T47D (cell line): Measurements from ENCODE around the gene NTM.
"Not testable (repeated sequence)": the region's sequence is repeated elsewhere in the genome, so short reads cannot be mapped to it uniquely, and the experiment has no call there.

Source experiments
- DNase-seq, 2 experiments: peaks; one replicate each; pipeline versions ENCODE4 v3.0.0 to v3.0.0-alpha.2; 2011 to 2012; ENCODE audit warnings: low read depth in 1 of 2, low spot score in 1 of 2
- JUND ChIP-seq: IDR thresholded peaks from 2 replicates; pipeline ENCODE4 v1.6.1; 2012; ENCODE audit warnings: low read depth
- in situ Hi-C: cut with HindIII; loops from 2 replicates; pipeline ENCODE4 v1.10.0; 2016; ENCODE audit warnings: low sequenced_read_pairs, low pct_unique_long_range_greater_than_20kb

Gene NTM

DNA sequence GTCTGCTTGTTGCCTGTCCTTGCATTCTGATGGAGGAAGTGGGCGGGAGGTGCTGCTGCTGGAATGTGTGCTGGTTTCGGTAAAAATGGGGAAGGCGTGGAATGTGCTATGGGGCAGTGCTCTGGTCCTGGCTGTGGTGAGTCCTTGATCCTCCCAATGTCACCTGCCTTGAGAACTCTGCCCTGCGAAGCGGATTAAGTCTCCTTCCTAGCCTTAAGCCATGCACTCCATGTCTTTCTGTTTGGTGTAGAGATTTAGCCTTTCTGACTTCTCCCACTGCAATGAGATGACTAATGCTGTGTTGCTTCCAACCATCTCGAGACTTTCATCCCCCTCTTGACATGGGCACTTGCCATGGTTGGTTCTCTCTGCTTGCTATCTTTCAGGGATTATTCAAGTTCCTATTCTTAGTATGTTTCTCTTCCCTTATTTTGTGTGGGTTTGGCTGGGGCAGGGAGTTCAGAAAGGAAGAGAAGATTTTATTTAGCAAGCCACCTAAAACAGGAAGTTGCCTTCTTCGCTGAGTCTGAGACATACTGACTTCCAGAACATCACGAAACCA is 687.9 kb downstream of the NTM start:
- in situ Hi-C loops, result no loop called here
- no peak for DNase-seq
- TF ChIP-seq JUND, result no peak

DNA sequence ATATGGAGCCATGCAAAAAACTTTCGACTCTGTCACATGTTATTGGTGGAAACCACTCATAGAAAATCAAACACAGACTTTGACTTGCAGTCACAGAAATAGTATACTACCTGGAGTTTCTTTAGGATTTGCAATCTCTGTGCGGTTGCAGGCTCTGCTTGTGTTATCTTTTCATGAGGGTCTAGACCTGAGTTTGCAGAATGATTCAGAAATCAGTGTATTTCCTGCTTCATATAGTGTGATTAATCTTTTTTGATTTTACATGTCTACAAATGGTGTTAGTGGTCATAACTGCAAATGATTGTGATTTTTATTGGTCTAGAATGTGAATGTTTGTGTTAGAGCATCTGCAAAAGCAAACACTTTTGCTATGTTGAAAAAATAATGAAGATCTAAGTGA is 690.2 kb downstream of the NTM start:
- DNase-seq, result no peak
- in situ Hi-C loops, result no loop called here
- TF ChIP-seq JUND, result no peak

DNA sequence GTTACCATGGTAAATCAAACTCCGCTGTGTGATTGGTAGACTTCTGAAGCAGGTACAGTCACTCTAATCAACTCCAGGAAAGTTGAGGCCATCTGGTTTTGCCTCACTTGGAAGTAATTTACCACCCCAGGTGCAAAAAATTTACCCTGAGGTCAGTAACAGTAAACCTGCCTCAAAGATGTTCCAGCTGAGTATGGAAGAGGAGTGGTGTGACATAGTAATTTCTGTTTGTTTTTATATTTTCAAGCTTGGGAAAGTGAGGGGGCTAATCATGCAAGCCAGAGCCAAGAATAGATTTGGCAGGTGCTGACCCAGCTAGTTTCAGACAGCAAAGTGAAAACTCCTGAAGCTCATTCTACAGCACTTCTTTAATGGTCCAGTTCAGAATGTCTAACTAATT is 691.6 kb downstream of the NTM start:
- TF ChIP-seq JUND, result no peak
- DNase-seq, result no peak
- in situ Hi-C loops, result no loop called here

DNA sequence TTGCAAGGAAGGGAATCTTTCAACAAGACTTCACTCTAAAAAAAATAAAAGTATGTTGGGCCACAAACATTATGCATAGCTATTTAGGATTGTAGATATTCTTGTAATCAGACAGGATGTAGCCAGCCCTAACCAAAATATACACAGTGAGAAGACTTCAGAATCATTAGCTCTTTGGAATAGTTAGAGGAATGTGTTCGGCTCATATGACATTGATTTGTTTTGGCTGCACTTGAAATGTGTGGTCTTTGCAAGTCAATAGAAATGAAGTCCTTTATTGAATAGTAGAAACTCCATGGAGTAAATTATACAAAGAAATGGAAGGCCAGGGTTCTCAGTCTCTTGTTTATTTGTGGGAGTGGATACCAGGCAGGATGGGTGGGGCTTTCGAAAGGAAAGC is 692.1 kb downstream of the NTM start:
- no peak for TF ChIP-seq JUND
- in situ Hi-C loops, result no loop called here

DNA sequence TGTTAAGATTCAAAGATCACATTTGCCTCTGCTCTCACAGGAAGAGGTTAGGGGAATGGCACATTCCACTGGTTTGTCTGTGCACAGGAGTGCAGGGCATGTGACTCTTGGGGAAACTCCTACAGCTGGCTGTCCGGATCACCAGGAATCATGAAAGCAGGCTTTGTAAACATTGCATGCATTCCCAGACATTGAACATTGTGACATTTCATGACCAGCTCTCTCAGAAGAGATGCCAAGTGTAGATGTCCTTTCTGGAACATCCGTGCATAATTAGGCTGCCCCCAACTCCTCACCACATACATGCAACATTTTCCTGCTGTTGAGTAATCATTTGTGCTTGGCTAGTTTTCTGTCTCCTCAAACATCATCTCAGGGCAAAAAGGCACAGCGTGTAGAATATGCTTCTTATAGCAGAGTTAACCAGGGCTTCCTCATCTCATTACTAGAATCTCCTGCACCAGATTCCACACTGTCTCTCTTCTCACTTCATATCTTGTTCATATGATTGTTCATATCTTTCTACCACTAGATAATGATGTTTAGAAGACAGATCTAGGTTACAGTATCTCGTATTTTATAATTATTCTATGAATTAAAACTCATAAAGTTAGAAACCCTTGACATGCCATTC is 694.7 kb downstream of the NTM start:
- DNase-seq, result no peak
- in situ Hi-C loops, result no loop called here
- no peak for TF ChIP-seq JUND

More for the DNA sequence above, 692.1 kb downstream of the NTM start:
- DNase-seq, result no peak

DNA sequence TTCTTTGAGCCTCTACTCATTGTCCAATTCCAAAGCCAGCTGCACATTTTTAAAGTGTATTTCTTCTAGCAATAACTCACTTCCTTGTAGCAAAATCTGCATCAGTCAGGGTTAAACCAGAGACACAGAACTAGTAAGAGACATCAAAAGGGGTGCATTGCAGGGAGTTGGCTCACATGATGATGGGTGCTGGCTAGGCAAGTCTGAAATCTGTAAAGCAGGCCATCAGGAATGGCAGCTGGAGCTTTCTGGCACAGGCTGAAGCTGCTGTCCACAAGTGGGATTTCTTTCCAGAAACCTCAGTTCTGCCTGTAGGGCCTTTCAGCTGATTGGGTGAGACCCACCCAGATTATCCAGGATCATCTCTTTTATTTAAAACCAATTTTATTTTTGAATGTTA is 698.1 kb downstream of the NTM start:
- DNase-seq, result no peak
- TF ChIP-seq JUND, result no peak
- in situ Hi-C loops, result no loop called here

DNA sequence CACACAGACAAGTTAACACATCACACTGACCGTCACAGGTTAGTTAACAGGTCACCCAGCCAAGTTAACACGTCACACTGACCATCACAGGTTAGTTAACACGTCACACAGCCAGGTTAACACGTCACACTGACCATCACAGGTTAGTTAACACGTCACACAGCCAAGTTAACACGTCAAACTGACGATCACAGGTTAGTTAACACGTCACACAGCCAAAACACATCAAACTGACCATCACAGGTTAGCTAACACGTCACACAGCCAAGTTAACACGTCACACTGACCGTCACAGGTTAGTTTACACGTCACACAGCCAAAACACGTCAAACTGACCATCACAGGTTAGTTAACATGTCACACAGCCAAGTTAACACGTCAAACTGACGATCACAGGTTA is 699.2 kb downstream of the NTM start:
- DNase-seq, in situ Hi-C loops: not testable (repeated sequence)

DNA sequence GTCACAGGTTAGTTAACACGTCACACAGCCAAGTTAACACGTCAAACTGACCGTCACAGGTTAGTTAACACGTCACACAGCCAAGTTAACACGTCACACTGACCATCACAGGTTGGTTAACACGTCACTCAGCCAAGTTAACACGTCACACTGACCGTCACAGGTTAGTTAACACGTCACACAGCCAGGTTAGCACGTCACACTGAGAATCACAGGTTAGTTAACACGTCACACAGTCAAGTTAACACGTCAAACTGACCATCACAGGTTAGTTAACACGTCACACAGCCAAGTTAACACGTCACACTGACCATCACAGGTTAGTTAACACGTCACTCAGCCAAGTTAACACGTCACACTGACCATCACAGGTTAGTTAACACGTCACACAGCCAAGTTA is 700.5 kb downstream of the NTM start:
- DNase-seq, in situ Hi-C loops: not testable (repeated sequence)

DNA sequence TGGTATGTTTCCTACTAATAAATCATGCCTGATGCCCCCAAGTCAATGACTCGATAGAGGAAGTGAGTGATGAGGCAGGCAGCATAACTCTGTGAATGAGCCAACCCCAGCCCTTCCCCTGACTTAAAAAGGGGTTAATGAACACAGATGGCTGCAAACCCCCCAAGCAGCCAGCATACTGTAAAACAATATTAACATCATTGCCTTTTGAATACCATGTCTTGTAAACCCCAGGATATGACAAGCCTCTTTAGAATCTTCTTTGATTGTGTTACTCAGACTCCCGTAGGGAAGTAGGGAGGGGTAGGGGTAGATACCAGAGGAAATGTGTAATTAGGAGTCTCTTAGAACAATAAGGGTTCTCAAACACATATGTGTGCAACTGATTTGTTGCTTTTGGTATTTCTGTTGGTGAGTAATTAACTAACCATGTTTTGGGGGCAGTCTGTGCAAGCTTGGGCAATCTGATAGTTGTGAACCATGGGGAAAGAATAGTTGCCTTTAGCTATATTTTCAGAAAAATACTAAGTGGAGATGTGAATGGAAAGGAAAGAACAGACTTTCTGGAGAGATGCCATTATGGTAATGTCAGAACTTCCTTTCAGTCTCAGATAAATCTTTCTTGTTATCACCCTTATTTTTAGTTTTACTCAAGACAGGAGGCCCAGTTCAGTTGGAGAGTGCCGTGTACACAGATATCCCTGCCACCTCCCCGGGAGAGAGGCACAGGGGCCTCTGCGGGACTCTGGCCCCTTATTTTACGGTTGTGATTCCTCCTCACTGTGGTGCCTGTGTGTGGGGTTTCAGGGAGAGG is 701.8 kb downstream of the NTM start:
- DNase-seq, result no peak
- TF ChIP-seq JUND, result no peak
- in situ Hi-C loops, result no loop called here

DNA sequence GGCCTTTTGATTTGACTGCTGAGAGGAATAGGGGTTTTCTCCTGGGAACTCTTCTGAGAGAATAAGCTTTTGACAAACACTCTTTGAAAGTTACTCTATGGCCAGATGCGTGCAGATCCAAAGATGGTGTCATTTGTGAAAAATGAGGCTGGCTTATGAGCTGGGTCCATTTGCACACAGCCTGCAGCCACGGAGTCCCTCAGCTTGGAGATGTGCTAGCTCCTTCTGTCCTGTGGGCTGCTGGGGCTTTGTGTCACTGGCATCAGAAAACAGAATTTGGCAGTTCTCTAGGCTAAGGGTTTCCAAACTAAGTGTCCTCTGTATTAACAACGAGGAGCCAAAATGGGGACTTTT is 702.4 kb downstream of the NTM start:
- no peak for DNase-seq
- in situ Hi-C loops, result no loop called here
- TF ChIP-seq JUND, result no peak

DNA sequence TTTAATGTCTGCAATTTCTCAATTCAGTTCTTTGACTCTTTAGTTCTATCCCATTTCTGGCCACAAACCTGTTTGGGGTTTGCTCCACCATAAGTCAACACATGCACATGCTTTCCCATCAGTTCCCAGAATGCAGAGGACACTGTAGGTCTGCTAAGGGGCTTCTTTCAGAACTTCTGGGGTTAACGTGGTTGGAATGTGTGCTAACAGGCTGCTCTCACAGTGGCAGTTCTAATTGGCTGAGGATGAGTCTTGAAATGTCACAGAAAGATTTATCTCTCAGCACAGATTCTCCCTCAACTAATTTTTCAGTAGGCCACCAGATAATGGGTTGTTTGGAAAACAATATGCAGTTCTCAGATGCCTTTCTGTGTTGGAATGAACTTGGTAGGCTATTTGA is 703.4 kb downstream of the NTM start:
- no peak for TF ChIP-seq JUND
- no peak for DNase-seq
- in situ Hi-C loops, result no loop called here

DNA sequence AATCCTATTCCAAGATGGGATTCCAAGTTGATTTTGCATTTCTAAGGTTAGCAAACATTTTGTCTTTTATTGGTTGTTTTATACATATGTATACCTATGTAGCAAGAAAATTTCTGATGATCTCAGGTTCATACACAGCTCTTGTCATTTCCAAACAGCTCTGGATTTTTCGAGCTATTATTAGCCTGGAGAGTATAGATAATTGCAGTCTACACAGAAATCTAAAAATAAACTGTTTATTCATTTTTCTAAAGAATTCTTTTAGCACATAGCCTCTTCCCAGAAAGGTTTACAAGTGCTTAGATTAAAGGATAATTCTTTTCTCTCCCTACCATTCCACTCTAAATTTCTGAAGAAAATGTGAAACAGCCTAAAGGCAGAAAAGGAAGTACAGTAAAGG is 705.0 kb downstream of the NTM start:
- no peak for DNase-seq
- TF ChIP-seq JUND, result no peak
- in situ Hi-C loops, result no loop called here

DNA sequence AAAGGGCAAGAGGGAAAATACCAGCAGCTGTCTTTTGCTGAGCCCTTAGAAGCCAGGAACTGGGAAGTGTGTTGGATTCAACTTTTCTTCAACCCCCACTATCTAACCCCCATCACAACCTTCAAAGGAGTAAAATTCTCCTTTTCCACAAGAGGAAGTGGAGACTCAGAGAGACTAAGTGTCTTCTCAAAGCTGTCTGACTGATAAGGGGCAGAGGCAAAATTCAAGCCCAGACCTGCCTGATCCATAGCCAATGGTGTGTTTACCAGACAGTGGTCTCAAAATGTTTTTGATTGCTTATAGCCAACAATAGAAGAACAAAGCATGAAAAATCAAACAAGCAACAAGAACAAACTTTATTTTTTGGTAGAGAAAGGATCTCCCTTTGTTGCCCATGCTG is 707.0 kb downstream of the NTM start:
- no peak for DNase-seq
- no peak for TF ChIP-seq JUND
- in situ Hi-C loops, result no loop called here
